GM19395 (cell line): ENCODE results near the gene CRKL.
"Not testable (repeated sequence)": the region's sequence is repeated elsewhere in the genome, so short reads cannot be mapped to it uniquely, and the experiment has no call there.

Experiments used
- ATAC-seq: cut with Tn5 transposase; IDR thresholded peaks from one replicate; pipeline ENCODE4 v1.9.1; 2021; ENCODE audit warnings: mild to moderate bottlenecking, moderate library complexity; ENCODE audit not compliant: unreplicated experiment

CRKL gene

DNA sequence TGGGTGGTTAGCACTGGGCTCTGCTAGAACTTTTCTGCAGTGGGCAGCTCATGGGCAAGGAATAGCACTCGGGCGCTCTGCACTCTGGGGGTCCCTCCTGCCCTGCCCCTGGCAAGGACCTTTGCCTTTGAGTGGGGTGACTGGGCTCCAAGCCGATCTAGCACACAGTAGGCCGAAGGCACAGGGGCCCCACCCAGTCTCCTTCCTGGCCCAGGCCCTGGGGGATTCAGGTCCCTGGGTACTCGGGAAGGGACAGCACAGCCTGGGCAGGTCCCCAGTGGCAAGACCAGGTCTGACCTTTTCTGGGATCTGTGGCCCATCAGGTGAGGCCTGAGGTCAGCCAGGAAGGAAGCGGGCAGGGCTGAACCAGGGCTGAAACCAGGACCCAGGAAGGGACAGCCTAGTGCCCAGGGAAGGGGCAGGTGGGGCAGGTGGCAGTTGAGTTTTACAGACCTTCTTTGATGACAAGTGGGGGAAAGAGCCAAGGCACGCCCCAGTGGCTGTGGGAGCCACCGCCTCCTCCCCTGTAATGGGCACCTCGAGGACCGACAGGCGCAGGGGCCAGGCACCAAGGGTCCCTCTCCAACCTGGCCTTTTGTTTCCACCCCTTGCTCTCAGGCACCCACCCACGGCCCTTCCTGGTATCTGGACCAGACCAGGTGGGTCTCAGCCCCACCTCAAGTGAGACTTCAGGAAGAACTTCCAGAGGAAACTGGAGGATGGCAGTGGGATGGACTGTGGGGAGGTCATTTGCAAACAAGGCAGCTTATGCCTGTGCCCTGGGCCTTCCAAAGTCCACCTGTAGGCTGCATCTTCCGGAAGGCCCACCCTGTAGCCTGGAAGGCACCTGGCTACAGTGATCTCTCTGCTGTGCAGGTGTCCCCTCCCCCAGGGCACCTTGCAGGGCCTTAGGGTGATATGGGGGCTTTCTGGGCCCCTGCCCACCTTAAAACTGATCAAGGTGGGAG, 49.0 kb downstream of the CRKL start:
- ATAC-seq = no peak

- ATAC-seq = no peak
Observed at GRCh38 chr22:20966883-20967696, 49.9 kb downstream of the CRKL start, which contains the start of gene AIFM3. TSS of gene AIFM3 (plus strand) at chr22:20967255. CDS start at chr22:20967945, 690 bp downstream.

DNA sequence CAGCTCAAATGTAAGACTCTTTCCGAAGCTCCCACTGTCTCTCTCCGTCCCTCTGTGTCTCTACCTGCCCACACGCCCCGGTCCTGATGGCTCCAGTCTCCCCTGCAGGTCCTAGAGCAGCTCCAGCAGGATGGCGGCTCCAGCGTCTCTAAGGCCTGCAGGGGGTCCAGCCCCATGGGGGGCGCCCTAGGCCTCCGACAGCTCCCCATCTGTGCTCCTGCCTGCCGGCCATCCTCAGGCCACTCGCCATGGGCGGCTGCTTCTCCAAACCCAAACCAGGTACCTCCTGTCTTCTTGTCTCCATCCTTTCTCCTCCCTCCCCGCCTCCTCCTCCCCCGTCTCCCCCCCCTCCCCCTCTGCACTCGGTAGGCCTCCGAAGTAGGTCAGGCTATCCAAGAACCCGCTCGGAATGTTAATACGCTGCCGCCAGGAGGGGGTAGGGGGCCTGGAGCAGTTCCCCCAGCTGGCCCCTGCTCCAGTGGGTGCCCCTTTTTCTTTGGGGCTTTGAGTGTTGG, 50.5 kb downstream of the CRKL start:
- no peak for ATAC-seq

DNA sequence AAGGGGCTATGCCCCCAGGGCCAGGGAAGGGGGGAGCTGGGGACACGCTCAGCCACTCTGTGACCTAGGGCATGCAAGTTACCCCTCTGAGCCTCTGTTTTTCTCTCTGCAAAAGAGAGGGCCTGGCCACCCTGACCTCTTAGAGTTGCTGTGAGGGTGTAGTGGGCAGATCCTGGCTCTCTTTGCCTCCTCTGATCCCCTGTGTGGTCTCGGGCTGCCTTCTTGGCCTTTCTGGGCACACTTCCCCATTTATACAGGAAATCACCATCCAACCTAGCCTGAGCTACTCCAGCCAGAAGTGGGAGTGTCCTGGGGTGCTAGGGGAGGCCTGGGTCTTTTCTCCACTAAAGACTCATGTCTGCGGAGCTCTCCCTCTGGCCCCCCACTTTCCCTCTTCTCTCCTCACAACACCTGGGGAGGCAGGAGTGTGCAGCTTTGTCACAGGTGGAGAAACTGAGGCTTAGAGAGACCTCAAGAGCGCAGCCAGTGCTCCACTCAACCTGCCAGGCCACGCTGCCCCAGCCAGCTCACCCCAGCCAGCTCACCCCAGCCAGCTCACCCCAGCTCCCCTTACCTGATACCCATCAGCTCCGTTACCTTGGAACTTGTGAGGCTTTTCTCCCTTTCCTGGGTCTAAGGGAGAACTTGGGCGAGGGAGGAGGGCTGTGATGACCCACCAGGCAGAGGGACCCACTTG, 51.2 kb downstream of the CRKL start:
- no peak for ATAC-seq

- no peak for ATAC-seq
Observed at GRCh38 chr22:20970939-20971657, 53.9 kb downstream of the CRKL start.

GRCh38 chr22:20972014-20972694, 54.9 kb downstream of the CRKL start:
- ATAC-seq = not testable (repeated sequence)

- no peak for ATAC-seq
Observed at GRCh38 chr22:20972933-20973577, 55.8 kb downstream of the CRKL start.

- no peak for ATAC-seq
Observed at GRCh38 chr22:20973634-20974286, 56.6 kb downstream of the CRKL start.

GRCh38 chr22:20974336-20974955, 57.2 kb downstream of the CRKL start:
- ATAC-seq = no peak

- no peak for ATAC-seq
Observed at GRCh38 chr22:20975541-20976290, 58.5 kb downstream of the CRKL start.

DNA sequence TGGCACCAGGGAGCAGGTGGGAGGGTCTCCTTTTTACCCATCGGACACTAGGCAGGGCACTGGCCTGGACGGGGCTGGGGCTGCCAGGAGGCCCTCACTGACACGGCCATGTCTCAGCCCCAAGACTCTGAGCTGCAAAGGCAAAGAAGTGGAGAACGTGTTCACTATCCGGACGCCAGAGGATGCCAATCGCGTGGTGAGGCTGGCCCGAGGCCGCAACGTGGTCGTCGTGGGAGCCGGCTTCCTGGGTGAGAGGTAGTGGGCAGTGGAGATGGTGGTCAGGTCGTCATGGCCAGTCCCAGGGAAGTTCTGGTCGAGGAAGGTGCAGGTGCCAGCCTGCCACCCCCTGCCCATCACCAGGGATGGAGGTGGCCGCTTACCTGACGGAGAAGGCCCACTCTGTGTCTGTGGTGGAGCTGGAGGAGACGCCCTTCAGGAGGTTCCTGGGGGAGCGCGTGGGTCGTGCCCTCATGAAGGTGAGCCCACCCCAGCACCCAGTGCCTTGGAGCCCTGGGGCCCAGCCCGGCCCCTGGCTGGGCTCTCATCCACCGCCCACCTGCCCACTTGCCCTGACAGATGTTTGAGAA, 59.2 kb downstream of the CRKL start:
- no peak for ATAC-seq

GRCh38 chr22:20977019-20977418, 59.8 kb downstream of the CRKL start:
- ATAC-seq = no peak

- ATAC-seq = no peak
Observed at GRCh38 chr22:20977516-20978170, 60.4 kb downstream of the CRKL start.

GRCh38 chr22:20978419-20978818, 61.2 kb downstream of the CRKL start:
- no peak for ATAC-seq

GRCh38 chr22:20979243-20979809, 62.1 kb downstream of the CRKL start:
- ATAC-seq = no peak

DNA sequence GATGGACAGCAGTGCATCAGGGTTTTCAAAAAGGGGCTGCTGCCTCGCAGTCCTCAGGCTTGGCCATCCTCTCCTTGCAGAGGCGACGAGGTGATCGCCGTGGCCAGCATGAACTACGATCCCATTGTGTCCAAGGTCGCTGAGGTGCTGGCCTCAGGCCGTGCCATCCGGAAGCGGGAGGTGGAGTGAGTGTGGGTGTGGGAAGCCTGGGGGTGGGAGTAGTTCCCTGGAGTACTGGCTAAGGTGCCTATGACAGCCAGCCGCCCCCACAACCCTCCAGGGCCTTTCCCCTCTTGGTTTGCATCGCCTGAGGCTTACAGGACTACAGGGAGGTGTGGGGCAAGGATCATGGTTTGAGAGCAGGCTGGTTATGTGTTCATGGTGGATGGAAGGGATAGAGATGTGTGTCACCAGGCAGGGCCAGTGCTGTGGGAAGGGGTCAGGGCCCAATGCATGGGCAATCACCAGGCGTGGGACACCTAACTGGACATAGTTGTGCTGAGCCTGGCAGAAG, 62.8 kb downstream of the CRKL start:
- ATAC-seq = no peak
